ENCODE measurements around the gene GPATCH3. TPM values are rescaled to one million over a fixed set of nuclear protein-coding genes. Genes with fewer than 3 reads are reported as not detected.
"Not testable (repeated sequence)": the region's sequence is repeated elsewhere in the genome, so short reads cannot be mapped to it uniquely, and the experiment has no call there.

Gene GPATCH3
- 11.2 TPM in 2 replicates for total RNA-seq (2014; rRNA removed; shearing (Covaris generic))
- 7.6 and 8.5 TPM in 2 replicates for polyA plus RNA-seq (2015; cell fraction: cytosol; rRNA removed)
- polyA plus RNA-seq (2015; cell fraction: nucleus; rRNA removed), result 12.2 and 15.1 TPM in 2 replicates

DNA sequence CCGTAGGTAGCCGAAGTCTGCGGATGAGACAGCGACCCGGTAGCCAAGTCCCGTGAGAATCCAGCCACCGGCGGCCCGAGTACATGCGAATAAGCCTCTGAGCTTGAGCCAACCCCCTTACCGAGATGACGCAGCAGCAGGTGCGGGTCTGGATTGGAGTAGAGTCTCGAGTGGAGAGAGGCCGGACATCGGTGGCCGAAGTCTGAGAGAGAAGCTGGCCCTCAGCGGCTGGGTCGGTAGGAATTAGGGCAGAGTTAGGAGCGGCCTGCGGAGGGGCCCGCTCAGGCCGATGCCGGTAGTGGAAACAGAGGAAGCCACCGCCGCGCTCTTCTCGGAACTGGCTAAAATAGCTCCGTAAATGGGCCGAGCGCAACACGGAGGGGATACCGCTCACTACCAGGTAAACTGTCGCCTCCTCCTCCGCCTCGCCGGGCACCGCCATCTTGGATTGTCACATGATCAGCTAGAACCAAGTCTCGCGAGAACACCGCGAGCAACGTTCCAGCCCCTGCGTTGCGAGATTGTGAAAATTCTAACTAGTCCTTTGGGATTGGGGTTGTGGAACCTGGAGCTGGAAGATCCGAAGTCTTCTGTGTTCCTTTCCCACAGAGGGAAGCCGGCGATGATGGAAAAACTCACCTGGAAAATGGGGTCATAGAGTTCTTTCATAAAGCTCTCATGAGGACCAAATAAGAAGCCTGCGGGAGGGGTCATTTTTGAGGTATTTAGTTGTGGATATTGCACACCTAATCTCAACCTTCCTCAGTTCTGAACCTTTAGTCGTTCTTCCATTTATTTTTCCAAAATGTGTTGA, at the start of gene GPATCH3:
Gene GPATCH3, minus strand, starts transcription at position 467 of the 814 bp plus-strand sequence. Its CDS starts 25 bp downstream, at position 442.
- DNase-seq (ENCODE audit: low read depth), result peak; percentile 78

- DNase-seq (ENCODE audit: low read depth), result peak; percentile 60
These were observed 49.7 kb upstream of the GPATCH3 start for GRCh38 chr1:26949926-26950319.

- DNase-seq (ENCODE audit: low read depth), result peak; percentile 20
These were observed 49.1 kb upstream of the GPATCH3 start for GRCh38 chr1:26949266-26949925.

DNA sequence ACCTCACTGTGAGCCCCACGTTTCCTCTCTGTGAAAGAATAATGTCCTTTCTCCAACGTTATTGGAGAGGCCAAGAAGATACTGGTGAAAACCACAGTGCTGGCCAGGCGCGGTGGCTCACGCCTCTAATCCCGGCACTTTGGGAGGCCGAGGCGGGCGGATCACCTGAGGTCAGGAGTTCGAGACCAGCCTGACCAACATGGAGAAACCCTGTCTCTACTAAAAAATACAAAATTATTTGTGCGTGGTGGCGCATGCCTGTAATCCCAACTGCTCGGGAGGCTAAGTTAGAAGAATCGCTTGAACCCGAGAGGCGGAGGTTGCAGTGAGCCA, 48.4 kb upstream of the GPATCH3 start:
- not testable (repeated sequence) for DNase-seq (ENCODE audit: low read depth)

- no peak for DNase-seq (ENCODE audit: low read depth)
These were observed 46.0 kb upstream of the GPATCH3 start for GRCh38 chr1:26946270-26946669.

GRCh38 chr1:26945728-26946127, 45.5 kb upstream of the GPATCH3 start:
- DNase-seq (ENCODE audit: low read depth), result no peak

GRCh38 chr1:26945138-26945537, 44.9 kb upstream of the GPATCH3 start:
- no peak for DNase-seq (ENCODE audit: low read depth)

DNA sequence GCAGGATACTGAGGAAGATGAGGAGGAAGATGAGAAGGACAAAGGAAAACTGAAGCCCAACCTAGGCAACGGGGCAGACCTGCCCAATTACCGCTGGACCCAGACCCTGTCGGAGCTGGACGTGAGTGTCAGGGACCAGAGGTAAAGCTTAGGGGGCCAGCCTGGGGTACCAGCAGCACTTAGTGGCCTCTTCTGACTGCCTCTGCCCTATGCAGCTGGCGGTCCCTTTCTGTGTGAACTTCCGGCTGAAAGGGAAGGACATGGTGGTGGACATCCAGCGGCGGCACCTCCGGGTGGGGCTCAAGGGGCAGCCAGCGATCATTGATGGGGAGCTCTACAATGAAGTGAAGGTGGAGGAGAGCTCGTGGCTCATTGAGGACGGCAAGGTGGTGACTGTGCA, 42.4 kb upstream of the GPATCH3 start:
- no peak for DNase-seq (ENCODE audit: low read depth)

GRCh38 chr1:26941311-26941710, 41.0 kb upstream of the GPATCH3 start:
- no peak for DNase-seq (ENCODE audit: low read depth)

- no peak for DNase-seq (ENCODE audit: low read depth)
These were observed 38.4 kb upstream of the GPATCH3 start for GRCh38 chr1:26938659-26939025.

DNA sequence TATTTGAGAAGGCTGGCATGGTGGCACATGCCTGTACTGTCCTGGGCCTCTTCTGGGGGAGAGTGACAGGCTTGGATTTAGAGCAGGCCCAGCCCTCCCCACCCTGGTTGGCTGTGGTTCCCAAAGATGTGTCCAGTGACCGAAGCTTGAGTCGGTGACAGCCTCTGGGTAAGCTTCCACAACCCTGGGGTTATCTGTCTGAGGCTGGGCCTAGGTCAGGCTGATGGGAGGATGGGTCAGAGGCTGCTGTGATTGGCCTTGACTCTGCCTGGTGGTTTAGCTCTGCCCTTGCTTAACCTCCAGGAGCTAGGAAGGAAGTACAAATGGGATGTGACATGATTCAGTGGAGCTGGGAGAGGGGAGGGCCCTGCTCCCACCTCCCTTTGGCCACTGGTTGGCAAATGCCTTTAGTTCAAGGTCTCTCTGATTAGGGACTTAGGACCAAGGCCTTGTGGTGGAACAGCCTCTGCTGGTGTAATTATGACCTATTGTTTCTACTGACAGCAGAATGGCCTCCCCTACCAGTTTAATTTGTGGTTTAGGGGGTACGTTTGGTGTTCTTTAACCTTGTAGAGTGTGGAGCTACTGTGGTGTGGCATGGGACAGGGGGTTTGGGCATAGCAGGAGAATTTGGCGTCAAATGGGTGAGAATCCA, 37.9 kb upstream of the GPATCH3 start:
- DNase-seq (ENCODE audit: low read depth), result peak; percentile 30

DNA sequence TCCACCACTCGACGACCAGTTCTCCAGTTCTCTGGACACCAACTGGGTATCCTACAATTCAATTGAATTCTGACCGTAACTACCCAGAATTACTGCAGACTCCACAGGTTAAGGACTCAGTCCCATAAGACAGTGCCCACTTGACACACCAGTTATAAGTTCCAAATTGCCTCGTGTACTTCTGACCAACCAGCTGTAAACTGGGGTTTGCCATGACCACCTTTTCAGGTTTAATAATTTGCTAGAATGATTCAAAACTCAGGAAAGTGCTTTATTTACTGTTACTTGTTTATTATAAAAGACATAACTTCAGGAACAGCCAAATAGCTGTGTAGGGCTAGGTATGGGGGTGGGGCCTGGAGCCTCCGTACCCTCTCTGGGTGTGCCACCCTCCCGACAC, 36.6 kb upstream of the GPATCH3 start:
- DNase-seq (ENCODE audit: low read depth), result no peak

DNA sequence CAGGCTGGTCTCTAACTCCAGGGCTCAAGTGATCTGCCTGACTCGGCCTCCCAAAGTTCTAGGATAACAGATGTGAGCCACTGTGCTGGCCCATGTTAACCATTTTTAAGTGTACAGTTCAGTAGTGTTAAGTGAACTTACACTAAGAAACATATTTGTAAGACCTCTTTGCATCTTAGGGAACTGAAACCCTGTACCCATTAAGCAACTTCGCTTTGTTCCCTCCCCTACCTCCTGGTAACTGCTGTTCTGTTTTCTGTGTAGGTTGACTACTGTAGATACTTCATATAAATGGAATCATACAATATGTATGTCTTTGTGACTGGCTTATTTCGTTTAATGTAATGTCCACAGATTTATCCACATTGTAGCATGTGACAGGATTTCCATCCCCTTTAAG, 32.3 kb upstream of the GPATCH3 start:
- no peak for DNase-seq (ENCODE audit: low read depth)

DNA sequence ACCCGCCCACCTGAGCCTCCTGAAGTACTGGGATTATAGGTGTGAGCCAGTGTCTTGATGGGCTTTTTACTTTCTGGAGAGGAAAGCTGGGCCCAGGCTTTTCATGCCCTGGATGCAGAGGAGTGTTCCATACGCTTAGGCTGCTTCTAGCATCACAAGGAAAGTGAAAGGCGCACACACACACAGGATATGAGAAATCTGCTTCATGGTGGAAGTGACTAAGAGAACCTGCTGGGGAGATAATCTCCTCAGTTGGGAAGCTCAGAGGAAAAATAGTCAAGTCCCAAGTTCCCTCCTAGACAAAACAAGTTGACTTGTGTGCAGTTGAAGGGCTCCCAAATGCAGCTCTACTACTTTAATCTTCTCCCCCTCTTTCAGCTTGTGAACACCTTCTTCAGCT, 23.4 kb upstream of the GPATCH3 start:
- DNase-seq (ENCODE audit: low read depth), result peak; percentile 91

DNA sequence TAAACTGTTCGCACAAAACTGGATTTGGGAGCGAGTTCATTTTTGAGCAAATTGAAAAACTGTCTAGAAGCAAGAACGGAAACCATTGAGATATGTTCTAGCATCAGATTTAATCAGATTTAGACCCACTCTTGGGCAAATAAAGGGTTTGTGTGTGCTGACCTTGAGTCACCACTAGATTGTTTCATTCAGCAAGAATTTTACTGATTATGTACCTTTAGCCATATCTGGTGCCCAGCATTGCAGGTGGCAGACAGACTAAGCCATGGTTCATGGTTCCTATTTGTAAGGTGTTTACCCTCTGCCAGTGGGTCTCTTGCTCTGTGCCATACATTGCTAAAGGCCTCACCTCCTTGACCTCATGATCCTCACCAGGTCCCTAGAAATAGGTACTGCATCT, 22.6 kb upstream of the GPATCH3 start:
- DNase-seq (ENCODE audit: low read depth), result peak; percentile 24

DNA sequence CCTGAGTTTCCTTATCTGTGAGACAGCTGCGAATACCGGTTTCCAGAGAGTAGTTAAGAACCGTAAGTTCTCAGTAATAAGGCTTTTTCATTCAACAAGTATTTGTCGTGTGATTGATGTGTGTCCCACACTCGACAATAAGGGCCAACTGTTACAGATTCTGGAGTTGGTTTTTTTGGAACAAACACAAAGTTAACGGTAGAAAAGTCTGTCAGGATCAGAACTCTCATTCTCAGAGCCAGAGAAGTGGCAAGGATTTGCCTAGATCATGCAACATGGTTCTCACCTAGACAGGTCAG, 22.1 kb upstream of the GPATCH3 start:
- DNase-seq (ENCODE audit: low read depth), result no peak

DNA sequence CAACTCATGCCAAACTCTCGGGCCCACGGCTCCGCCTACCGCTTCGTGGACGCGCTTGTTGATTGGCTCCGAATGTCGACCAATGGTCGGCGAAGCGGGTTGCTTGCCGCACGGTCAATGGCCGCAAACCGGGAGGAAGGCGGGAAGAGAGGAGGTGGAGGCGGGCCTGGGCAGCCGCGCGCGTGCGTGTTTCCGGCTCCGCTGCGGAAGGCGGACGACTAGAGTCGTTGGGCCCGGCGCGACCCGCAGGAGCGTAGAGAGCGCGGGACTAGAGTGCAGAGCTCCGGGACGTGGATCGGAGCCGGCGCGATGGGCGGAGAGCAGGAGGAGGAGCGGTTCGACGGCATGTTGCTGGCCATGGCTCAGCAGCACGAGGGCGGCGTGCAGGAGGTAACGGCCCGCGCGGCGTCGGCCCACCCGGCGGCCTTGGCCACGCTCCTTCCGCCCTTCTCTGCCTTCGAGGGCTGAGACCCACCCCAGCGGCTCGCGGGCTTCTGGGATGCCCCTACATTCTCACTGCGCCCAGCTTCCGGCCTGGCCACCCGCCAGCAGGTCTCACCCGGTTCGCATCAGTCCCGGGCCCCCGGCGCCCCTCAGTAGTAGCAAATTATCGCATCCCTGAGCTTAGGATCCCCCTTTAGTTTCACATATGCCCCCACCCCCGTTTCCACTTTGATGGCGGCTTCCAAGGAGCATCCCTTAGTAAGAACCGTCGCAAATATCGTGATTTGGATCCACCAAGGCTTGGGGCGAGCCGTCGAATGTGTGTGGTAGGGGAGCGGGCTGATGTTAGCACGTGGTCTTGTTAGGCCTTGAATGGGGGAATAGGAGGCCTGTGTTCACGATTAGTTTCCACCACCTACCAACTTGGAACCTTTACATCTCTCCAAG, 21.5 kb upstream of the GPATCH3 start, which contains the start of gene NUDC:
Gene NUDC, plus strand, starts transcription at position 204 of the 891 bp plus-strand sequence. Its CDS starts 106 bp downstream, at position 310.
- peak; percentile 96 for DNase-seq (ENCODE audit: low read depth)

DNA sequence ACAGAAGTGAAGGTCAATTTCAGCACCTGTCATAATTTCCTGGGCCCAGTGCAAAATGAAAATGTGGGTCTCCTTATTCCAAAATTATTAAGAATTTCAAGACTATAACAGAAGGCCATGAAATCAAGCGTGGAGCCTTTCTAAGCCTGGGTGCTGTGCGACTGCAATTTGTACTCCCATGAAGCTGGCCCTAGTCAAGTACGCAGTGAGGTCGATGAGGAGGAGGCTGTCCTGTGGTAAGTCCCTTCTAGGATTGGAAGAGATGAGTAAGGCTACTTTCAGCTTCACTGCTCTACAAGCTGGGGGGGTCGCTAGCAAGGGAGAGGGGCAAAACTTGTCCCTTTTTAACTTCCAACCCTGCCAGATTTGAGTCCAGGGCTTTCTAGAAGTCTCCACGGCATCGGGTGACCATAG, 20.9 kb upstream of the GPATCH3 start:
- no peak for DNase-seq (ENCODE audit: low read depth)

GRCh38 chr1:26915204-26915842, 15.1 kb upstream of the GPATCH3 start:
- DNase-seq (ENCODE audit: low read depth), result no peak

GRCh38 chr1:26913754-26914619, 13.7 kb upstream of the GPATCH3 start, which contains the start of gene NR0B2:
TSS of gene NR0B2 (minus strand) at chr1:26913975. CDS start at chr1:26913940, 35 bp downstream.
- DNase-seq (ENCODE audit: low read depth), result no peak
